GM21825 (cell line): ENCODE measurements around the gene ARHGEF1.

ENCODE experiments used
- ATAC-seq: cut with Tn5 transposase; IDR thresholded peaks from one replicate; pipeline ENCODE4 v1.9.1; 2021; ENCODE audit warnings: mild to moderate bottlenecking, moderate library complexity; ENCODE audit not compliant: unreplicated experiment

ARHGEF1 gene

GRCh38 chr19:41917676-41918075, 34.7 kb downstream of the ARHGEF1 start:
- ATAC-seq, result no peak

- no peak for ATAC-seq
Measured at GRCh38 chr19:41918095-41918494, 35.1 kb downstream of the ARHGEF1 start.

- ATAC-seq, result no peak
Measured at GRCh38 chr19:41918653-41919244, 35.8 kb downstream of the ARHGEF1 start.

GRCh38 chr19:41919948-41920712, 37.1 kb downstream of the ARHGEF1 start:
- no peak for ATAC-seq

GRCh38 chr19:41920882-41921576, 38.0 kb downstream of the ARHGEF1 start:
- no peak for ATAC-seq

- ATAC-seq, result no peak
Measured at GRCh38 chr19:41921577-41922576, 38.9 kb downstream of the ARHGEF1 start.

GRCh38 chr19:41922585-41922984, 39.6 kb downstream of the ARHGEF1 start:
- ATAC-seq, result no peak

GRCh38 chr19:41923045-41923788, 40.2 kb downstream of the ARHGEF1 start:
- ATAC-seq, result no peak

GRCh38 chr19:41924151-41925145, 41.5 kb downstream of the ARHGEF1 start:
- no peak for ATAC-seq

- ATAC-seq, result no peak
Measured at GRCh38 chr19:41925208-41926003, 42.4 kb downstream of the ARHGEF1 start.

- ATAC-seq, result no peak
Measured at GRCh38 chr19:41926028-41926762, 43.2 kb downstream of the ARHGEF1 start.

- no peak for ATAC-seq
Measured at GRCh38 chr19:41926763-41927496, 43.9 kb downstream of the ARHGEF1 start.

GRCh38 chr19:41927497-41928192, 44.7 kb downstream of the ARHGEF1 start:
- ATAC-seq, result no peak

GRCh38 chr19:41928221-41928683, 45.3 kb downstream of the ARHGEF1 start, which contains the start of gene ERFL:
Gene ERFL, minus strand, starts transcription at chr19:41928449. Its CDS starts 15,530 bp downstream, at chr19:41912919.
- ATAC-seq, result no peak

GRCh38 chr19:41928754-41929535, 46.0 kb downstream of the ARHGEF1 start:
- ATAC-seq, result no peak
